GM18861 (cell line): Measurements from ENCODE around the gene PPARGC1A.

Experiments used
- ATAC-seq: cut with Tn5 transposase; IDR thresholded peaks from one replicate; pipeline ENCODE4 v1.9.1; 2021; ENCODE audit not compliant: unreplicated experiment

Gene PPARGC1A, protein sequence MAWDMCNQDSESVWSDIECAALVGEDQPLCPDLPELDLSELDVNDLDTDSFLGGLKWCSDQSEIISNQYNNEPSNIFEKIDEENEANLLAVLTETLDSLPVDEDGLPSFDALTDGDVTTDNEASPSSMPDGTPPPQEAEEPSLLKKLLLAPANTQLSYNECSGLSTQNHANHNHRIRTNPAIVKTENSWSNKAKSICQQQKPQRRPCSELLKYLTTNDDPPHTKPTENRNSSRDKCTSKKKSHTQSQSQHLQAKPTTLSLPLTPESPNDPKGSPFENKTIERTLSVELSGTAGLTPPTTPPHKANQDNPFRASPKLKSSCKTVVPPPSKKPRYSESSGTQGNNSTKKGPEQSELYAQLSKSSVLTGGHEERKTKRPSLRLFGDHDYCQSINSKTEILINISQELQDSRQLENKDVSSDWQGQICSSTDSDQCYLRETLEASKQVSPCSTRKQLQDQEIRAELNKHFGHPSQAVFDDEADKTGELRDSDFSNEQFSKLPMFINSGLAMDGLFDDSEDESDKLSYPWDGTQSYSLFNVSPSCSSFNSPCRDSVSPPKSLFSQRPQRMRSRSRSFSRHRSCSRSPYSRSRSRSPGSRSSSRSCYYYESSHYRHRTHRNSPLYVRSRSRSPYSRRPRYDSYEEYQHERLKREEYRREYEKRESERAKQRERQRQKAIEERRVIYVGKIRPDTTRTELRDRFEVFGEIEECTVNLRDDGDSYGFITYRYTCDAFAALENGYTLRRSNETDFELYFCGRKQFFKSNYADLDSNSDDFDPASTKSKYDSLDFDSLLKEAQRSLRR

DNA sequence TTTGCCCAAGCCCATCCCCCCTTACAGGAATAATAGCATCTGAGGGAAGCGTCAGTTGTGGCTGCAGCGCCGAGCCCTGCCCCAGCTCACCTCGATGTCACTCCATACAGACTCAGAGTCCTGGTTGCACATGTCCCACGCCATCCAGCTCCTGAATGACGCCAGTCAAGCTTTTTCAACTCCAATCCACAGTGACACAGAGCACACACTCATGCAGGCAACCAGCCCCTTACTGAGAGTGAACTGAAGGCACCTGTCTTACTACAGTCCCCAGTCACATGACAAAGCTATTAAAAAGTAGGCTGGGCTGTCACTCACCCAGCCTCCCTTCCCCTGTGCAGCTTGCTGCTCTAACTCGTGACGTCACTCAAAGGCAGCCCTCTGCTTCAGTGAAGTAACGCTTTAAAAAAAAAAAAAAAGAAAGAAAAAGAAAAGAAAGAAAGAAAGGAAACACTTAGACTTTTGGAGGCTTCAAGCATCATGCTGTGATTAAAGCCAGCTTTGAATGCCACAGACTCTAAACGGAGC is at the start of gene PPARGC1A:
Gene PPARGC1A (minus strand): TSS at position 234 of the 528 bp plus-strand sequence. CDS start 90 bp downstream, at position 144.
- ATAC-seq, result no peak

DNA sequence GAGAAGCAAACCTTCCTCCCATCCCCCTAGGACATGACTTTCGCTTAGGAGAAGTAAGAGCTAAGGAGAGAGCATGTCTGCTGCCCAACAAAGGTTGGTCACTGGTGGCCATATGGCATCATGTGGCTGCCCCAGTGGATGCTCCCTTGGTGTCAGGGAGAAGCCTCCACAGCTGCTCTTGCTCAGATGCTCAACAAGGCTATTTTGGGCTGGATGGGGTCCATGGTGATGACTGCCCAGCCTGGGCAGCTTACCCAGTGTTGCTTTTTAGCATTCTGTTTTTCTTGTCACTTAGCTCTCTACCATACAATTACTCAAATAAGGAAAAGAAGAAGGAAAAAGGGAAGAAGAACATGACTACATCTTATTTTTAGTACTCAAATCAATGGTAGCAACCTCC is 48.9 kb upstream of the PPARGC1A start:
- ATAC-seq, result no peak

DNA sequence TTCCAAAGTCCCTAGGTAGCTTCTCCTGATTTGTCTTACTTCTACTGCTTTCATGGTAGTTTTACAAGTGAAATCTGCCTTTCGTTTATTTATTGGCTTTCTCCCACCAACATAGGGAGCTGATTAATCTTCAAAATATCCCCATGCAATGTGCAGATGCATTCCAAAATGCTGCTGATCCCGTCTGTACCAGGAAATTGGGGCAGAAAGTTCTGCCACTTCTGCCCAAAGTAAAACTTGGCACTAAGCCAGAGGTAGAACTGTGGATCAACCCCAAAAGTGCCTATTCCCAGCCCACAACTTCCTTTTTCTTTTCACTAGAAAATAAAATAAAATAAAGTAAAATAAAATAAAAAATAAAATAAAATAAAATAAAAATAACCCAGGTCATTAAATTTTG is 47.3 kb upstream of the PPARGC1A start:
- ATAC-seq, result no peak

DNA sequence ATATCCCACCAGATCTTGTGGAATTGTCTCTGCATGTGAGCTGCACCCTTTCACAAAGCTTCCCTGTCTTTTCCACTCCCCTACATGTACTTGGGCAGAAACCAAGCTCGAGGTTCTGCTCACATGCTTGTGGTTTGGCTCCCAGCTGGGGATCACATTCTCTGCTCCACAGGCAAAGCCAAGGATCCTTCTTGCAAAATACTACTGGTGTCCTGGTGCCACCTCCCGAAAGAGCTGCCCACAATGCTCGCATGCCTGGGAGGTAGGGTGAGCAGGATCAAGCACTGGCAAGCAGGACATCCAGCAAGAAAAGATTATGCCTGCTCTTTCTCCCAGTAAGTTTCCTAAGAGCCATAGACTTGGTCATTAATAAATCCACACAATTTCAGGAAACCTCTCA is 45.1 kb upstream of the PPARGC1A start:
- no peak for ATAC-seq

DNA sequence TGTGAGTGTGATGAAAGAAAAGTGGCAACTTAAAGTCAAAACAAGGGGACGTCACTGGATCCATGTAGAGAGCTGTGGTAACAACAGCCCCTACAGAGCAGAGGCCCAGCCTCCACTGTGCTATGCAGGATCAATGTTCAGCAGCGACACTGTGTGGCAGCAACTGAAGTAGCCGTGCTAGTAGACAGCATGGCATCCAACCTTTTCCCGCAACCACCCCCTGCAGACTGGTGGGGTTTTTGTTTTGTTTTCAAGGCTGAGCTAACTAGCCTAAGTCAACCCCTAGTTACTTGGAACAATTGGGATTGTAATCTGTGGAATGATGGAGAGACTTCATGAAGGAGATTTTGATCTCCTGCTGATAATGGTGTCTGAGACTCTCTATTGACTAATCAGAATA is 44.4 kb upstream of the PPARGC1A start:
- ATAC-seq, result no peak

DNA sequence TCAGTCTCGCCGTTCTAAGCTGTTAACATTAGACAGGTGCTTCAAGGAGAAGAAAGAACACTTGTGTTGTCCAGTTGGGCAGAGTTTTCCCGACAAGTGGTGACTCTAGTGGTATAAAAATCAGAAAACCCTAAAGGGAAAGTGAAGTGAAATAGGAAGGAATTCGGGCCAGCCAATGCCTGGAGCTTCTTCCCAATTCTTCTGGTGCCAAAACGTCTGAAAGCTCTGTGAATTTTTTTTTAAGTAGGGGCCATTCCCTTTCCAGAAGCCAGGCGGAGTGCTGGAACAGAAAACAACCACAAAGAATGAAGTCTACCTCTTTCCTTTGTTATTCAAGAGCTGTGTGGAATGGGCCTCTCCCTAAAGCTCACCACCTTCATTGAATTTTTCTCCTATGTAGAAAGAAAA is 43.1 kb upstream of the PPARGC1A start:
- no peak for ATAC-seq

DNA sequence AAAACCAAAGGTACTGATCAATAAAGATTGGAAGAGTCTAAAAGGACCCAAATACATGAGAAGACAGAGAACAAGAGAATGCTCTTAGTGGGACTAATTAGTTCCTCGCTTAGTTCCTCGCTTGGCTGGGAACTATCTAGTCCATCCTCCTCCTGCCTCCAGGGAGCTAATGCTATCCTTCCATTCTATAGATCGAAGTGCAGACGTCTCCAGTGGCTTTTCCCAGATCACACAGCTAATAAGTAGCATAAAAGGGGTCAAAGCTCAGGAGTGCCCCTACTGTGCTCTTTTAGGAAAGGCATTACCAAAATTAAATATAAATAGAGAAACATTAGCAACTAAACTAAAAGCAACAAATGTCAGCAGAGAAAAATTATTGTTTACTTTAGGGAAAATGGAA is 42.3 kb upstream of the PPARGC1A start:
- no peak for ATAC-seq

DNA sequence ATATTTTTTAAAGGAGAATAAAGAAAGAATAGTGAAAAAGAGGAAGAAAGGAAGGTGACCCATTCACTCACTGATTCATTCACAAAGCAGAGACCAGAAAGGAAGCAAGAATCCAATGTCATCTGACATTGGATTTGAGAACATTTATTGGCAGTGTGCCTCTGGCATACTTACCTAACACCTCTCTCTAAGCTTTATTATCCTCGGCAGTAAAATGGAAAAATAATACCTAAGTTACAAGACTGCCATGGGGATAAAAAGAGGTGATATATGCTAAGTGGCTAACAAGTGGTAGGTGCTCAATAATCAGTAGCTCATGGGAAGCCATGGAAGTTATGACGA is 41.6 kb upstream of the PPARGC1A start:
- ATAC-seq, result no peak

DNA sequence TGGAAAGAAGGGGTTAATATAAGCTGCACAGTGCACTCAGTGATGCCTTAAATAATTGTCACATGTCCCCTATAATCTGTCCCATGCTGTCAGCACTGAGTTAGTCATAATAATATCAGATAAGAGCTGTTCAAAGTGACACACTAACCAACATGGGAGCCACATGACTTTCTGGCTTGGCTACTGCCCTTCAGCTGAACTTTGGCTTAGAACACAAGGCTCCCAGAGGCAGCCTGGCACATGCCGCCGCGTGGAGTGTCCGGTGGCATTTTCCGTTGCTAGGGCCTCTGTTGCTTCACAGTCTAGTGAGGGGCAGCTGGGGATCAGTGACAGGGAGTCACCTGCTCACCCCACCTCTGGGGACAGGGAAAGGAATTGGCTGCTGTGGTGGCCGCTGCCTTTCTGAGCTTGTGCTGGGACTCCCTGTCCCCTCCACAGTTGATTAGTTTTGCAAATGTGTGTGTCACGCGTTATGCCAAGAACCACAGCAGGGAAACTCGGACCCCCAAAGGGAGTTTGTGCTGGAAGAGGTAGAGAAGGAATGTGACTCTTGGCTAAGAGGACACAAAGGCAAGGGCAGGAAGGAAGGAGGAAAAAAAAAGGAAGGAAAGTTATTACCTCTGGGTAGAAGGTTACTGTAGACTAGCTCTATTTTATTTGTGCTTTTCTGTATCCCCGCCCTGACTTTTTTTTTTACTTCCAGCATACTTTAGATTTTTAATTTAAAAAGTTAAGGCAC is 41.1 kb upstream of the PPARGC1A start:
- no peak for ATAC-seq

DNA sequence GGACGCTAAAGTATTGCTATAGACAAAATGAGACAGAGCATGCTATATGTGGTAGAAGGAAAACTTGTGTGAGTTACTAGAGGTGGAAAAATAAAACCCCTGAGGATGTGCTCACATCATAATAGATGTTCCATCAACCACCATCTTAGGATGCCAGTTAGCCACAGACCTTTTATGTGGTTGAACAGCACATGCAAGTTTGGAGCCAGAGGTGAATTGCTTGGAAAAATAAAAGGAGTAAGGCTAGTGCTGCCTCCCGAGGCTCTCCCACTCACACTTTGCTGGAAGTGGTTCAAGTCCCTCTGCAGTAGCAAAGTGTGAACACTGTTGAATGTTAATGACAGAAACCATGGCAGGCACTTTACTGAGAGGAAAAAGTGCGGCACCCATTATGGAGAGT is 39.4 kb upstream of the PPARGC1A start:
- no peak for ATAC-seq

DNA sequence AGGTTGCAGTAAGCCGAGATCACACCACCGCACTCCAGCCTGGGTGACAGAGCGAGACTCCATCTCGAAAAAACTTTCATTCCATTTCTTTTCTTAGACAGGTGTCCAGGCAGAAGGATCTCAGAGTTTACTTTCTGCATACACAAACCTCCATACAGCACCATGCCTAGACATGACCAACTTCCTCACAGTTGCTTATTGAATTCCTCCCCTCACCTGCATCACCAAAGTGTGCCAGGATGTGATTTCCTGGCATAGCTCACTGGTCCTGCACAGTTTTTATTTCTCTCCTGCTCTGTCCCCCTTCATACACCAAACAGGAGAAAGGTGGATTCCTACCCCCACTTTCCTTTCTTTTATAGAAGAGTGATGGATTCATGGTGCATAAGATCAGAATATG is 34.7 kb upstream of the PPARGC1A start:
- ATAC-seq, result no peak

DNA sequence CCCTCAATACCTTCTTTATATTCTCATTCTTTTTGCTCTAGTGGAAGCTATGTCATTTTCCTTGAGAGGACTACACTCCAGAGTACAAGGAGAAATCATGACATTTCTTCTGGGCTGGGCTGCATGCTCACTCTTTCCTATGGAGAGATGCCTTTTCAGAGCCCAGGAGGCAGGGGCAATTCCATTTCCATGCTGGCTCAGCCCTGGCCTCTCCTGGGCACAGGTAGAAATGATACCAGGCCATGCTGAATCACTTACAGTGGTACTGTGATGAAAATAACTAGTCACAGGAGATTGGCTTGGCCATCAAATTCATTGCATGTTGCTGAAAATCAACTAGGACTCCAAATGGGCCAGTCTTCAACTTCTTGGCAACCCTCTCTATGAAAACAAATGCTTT is 34.0 kb upstream of the PPARGC1A start:
- ATAC-seq, result no peak

DNA sequence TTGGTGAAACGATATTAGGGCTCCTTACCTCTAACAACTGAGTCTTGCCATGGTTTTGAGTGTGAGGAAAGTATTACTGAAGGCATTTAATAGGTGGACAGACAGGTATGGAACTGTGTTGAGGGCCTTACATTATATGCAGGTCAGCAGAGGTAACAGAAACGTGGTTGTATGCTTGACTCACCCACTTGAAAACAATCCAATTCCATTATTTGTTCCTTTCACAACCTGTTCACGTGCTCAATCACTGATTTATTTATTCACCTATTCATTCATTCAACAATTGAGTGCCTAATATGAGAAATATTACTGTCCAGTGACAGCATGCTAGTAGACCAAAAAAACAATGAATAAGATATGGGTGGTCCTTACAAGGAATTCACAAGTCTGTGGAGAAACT is 33.3 kb upstream of the PPARGC1A start:
- no peak for ATAC-seq

DNA sequence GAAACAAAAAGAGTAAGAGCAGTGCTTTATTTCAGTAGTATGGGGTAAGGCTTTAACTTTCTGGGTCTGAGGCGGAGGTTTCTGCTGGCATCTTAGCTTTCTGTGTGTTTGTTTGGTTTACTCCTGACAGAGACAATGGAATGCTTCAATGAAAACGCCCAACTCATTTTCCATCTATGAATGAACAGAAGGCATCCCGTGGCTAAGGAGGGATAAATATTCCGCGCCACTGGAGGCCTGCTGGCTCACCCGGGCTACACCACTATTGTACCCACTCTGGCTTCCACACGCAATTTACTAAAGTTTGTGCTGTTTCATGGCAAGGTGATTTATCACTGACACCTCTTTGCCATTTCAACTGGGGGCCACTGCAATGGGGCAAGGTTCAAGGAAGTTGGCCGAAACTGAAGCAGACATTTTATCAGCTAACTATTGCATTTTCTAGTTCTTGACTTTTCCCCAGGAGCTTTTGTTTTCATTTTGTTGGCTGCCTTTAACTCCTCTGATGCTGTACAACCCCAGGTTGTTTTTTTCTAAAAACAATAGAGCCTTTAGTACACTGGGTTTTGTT is 32.8 kb upstream of the PPARGC1A start:
- ATAC-seq, result no peak

DNA sequence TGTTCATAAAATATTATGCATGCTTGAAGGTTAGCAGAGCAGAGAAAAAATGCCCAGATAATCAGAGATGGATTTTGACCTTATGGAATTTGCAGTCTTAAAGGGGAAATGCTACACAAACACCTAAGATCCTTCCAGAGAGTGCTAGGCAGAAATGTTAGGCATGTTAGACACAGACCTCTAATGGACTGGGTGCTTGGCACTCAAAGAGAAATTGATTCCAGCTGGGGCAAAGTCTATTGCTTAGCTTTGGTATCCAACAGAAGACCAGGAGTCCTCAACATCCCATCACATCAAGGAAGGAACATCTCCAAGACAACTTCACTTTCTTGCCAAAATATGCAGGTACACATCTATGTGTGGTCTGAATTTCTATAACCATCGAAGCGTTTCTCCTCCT is 32.2 kb upstream of the PPARGC1A start:
- ATAC-seq, result no peak

DNA sequence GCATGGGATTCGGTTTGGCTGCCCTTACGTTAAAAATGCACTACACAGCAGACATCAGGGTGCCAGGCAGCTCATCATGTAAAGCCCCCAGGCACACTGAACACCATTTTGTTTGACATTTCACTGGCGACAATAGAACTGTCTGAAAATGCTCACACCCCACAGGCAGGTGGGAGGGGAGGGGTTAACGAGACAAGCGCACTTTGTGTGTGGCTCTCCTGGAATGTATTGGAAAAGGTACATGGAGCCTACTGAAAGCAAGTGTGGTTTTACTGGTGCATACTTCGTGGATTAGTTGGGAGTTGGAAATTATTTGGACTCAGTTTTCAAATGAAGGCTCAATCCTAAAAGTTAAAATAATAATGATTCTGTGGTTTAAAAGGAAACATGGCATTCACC is 31.6 kb upstream of the PPARGC1A start:
- ATAC-seq, result no peak

DNA sequence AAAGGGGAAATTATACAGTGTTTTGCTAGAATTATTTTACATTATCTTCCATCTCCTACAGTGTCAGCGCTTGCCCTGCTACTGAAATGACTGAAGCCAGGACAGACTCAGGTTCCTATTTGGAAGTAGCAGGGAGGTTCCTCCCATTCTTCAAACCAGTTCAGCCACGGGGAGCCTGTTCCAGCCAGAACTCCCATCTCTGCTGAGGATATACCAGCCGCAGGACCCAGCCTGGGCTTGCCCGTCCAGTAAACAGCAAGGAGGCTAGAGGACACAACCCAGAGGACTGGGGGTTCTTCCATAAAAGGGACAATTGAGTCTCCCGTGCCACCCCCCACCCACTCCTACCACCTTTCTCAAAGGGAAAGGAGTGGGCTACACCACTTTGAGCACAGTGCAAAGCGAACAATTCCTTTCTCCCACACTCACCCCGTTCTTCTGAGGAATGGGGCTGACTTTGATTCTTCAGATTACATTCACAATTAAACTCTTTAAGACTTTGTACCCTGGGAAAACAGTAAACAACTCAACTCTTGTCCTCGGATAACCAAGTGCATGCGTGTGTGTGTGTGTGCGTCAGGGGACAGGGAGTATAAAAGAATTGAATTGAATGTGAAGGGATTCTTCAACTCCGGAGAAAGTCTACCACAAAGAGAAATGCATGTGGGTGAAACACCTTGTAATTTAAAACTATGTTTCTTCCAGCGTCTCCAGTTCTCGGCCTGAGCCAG is 31.0 kb upstream of the PPARGC1A start:
- no peak for ATAC-seq

DNA sequence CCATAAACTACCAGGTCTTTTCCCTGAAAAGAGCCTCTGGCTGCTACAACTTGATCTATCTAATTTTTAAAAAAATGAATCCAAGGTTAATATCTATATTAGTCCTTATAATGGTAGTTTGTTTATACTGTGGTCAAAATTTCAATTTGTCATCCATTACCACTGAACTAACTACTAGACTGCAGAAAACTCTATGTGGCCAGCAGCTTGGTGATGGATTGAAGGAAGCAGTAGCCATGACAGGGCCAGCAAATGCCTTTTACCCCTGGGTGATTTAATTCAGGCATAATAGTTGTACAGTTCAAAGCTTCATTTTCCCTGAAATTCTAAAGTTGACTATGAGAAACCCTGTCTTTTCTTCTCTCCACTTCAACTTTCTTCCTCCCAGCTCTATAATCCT is 30.4 kb upstream of the PPARGC1A start:
- no peak for ATAC-seq

DNA sequence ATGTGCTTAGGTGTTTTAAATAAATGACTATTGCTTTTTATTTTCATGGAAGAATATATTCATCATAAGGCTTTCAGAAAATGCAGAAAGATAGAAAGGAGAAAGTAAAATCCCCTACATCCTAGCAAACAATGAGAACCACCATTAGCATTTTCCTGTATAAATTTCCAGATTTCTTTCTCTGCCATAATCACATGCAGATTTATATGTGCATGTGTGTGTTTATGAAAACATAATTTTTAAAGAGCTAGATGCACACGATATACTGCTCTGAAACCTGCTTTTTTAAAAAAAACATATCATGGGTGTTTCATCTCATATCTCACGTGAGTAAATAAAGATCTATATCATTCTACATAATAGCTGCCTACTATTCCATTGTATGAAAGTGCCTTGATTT is 26.4 kb upstream of the PPARGC1A start:
- ATAC-seq, result no peak

DNA sequence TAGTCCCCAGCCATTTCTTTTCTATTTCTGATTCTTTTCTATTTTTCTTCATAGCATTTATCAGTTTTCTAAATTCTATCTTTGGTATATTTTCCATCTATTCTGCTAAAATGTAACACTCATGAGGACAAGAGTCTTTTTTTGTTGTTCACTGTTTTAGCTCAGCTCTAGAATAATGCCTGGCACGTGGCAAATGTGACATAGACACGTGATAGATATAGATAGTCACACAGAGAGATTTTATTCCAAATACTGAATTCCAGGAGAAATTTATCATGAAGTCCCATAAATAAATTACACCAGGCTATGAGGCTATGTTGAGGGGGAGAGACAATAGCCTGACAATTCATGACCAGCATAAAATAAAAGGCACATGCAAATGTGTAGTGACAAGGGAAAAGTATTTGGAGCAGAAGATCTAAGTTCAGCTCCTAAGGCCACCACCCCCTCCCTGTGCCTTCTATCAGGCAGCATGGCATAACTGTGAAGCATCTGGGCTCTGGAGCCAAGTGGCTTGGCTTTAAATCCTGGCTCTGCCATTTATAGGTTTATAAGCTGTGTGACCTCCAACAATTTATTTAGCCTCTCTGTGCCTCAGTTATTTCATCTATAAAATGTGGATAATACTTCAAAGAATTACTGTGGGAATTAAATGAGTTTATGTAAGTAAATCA is 25.7 kb upstream of the PPARGC1A start:
- ATAC-seq, result no peak
